Tibial artery (tissue), 4 donors: ENCODE data around the gene OAF.

Source experiments
- DNase-seq, 2 donors: peaks; one replicate each; pipeline ENCODE4 v3.0.0-alpha.2; 2019
- H3K27ac ChIP-seq, 2 donors: fragments of 200-600 bp; sonication (generic) in 1 of 2; 1 replicate in 1 of 2; 2 replicates in 1 of 2; pipeline ENCODE4 v1.5.1; 2018 to 2019; ENCODE audit warnings: mild to moderate bottlenecking in 1 of 2
- H3K27me3 ChIP-seq, 2 donors: fragments of 200-600 bp; sonication (generic) in 1 of 2; one replicate each; pipeline versions ENCODE4 v1.5.1 to v1.6.0; 2016 to 2019
- H3K36me3 ChIP-seq, 3 donors: fragments of 200-600 bp; sonication (generic) in 2 of 3; one replicate each; pipeline ENCODE4 v1.5.1; 2016 to 2019; ENCODE audit warnings: mild to moderate bottlenecking in 2 of 3
- H3K4me1 ChIP-seq, 4 donors: fragments of 200-600 bp; sonication (generic) in 2 of 4; 1 replicate in 3 of 4; 2 replicates in 1 of 4; pipeline ENCODE4 v1.5.1; 2016 to 2019
- H3K4me3 ChIP-seq, 2 donors: fragments of 200-600 bp; sonication (generic) in 1 of 2; 1 replicate in 1 of 2; 2 replicates in 1 of 2; pipeline ENCODE4 v1.5.1; 2018 to 2019; ENCODE audit warnings: mild to moderate bottlenecking in 2 of 2
- H3K9me3 ChIP-seq, 3 donors: fragments of 200-600 bp; sonication (generic) in 1 of 3; one replicate each; pipeline ENCODE4 v1.5.1; 2016 to 2019
- intact Hi-C: fragments of 100-400 bp; cut with DNase I; formaldehyde crosslinking; loops from one replicate; pipeline ENCODE4 v1.15.0; 2023; ENCODE audit warnings: low total_unique reads
- TF ChIP-seq, protein P1 (sequence below), 2 experiments: fragments of 200-600 bp in 1 of 2; fragments of 450-650 bp in 1 of 2; IDR thresholded peaks; one replicate each; pipeline ENCODE4 v1.5.1; 2017 to 2019; ENCODE audit warnings: antibody characterized with exemption in 2 of 2, mild to moderate bottlenecking in 1 of 2, moderate library complexity in 1 of 2

OAF gene

DNA sequence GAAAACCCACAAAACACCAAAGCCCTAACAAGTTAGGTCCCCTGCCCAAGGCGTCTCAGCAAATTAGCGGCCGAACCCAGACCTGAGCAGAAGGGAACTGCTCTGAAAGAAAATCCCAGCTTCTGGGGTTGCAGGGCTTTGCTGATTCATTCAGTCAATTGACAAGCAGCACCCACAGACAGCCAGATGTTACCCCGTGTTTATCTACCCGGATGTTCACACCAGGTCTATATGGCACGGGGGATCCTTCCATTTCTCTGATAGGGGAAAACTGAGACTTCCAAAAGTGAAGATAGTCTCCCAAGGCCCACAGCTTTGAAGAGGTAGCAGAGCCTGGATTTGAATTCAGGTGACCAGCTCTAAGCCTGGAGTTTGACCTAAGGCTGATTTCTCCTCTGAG, 14.0 kb upstream of the OAF start:
- Histone ChIP-seq H3K36me3 (no peaks in the 10 kb centered on the region), H3K27me3 (peaks cover 0 to 33% of the 10 kb centered on the region in 2 donors), H3K4me3 (no peak overlapping the region), H3K27ac (no peak overlapping the region), H3K4me1 (no peaks in the 10 kb centered on the region), H3K9me3 (no peaks in the 10 kb centered on the region)
- intact Hi-C loops, result no loop called here
- DNase-seq, result no peak
- TF ChIP-seq, protein P1, sequence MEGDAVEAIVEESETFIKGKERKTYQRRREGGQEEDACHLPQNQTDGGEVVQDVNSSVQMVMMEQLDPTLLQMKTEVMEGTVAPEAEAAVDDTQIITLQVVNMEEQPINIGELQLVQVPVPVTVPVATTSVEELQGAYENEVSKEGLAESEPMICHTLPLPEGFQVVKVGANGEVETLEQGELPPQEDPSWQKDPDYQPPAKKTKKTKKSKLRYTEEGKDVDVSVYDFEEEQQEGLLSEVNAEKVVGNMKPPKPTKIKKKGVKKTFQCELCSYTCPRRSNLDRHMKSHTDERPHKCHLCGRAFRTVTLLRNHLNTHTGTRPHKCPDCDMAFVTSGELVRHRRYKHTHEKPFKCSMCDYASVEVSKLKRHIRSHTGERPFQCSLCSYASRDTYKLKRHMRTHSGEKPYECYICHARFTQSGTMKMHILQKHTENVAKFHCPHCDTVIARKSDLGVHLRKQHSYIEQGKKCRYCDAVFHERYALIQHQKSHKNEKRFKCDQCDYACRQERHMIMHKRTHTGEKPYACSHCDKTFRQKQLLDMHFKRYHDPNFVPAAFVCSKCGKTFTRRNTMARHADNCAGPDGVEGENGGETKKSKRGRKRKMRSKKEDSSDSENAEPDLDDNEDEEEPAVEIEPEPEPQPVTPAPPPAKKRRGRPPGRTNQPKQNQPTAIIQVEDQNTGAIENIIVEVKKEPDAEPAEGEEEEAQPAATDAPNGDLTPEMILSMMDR (IDR thresholded peaks at IDR 0.05), result no peak

DNA sequence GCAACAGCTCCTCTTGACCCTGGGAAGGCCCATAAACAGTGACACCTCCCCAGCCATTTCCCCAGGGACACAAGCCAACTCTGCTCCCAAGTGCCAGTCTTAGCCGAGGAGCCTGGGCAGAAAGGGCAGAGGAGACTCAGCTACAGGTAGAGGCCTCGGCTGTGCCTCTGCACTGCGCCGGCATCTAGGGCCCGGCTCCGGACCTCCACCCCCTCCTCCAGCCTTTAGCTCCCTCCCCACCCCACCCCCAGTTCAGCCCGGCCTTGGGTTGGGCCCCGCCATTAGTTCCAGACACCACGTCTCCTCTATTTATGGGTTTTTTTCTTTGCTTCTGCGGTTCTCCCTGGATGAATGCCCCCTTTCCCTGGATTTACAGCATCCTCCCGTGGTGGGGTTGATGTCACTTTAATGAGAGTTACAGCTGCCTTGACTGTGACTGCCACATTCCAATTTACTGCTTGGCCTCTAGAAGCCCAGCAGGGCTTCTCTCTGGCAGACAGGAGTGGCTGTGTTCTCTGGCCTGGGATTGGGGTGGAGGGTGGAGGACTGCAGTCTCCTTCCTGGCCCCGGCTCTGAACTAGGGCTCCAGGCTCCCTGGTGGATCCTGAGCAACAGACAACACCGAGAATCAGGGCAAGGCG, 13.5 kb upstream of the OAF start:
- Histone ChIP-seq H3K9me3 (no peaks in the 10 kb centered on the region), H3K36me3 (no peaks in the 10 kb centered on the region), H3K27me3 (peaks cover 0 to 28% of the 10 kb centered on the region in 2 donors), H3K4me1 (no peaks in the 10 kb centered on the region), H3K4me3 (no peak overlapping the region), H3K27ac (no peak overlapping the region)
- DNase-seq, result no peak
- TF ChIP-seq, protein P1 (IDR thresholded peaks at IDR 0.05), result no peak
- intact Hi-C loops, result no loop called here

DNA sequence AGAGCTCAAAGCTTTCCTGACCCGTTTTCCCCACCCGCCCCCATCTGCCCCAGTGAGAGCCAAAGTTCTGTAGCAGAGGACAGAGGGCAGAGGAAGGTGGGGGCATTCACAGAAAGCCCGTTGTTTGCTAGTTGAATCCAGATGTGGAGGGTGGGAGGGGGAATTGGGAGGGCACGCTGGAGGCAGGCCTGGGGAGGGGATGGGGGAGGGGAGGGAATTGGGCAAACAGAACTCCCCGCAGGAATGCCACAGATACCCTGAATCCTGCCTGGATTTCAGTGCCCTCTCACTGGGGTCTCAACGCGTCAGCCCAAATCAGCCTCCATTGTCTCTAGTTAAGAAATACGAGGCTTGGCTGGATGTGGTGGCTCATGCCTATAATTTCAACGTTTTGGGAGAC, 12.9 kb upstream of the OAF start:
- H3K4me3 ChIP-seq, result no peak overlapping the region
- peaks cover 0 to 28% of the 10 kb centered on the region in 2 donors for H3K27me3 ChIP-seq
- DNase-seq, result no peak
- intact Hi-C loops, result no loop called here
- H3K4me1 ChIP-seq, result no peaks in the 10 kb centered on the region
- H3K9me3 ChIP-seq, result no peaks in the 10 kb centered on the region
- no peaks in the 10 kb centered on the region for H3K36me3 ChIP-seq
- TF ChIP-seq, protein P1 (IDR thresholded peaks at IDR 0.05), result no peak
- H3K27ac ChIP-seq, result no peak overlapping the region

DNA sequence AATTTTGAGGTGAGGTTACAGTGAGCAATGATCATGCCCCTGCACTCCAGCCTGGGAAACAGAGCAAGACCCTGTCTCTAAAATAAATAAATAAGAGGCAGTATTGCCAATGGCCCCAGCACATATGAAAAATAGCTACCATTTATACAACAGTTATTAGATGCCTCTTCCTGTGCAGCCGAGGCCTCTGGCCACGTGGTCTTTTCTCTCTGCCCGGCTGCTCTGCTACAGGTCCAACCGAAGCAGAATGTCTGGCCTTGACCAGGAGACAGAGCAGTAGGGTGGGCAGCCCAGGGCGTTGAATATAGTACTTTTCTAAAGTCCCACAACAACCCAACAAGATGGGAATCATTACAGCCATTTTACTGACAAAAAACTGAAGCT, 12.4 kb upstream of the OAF start:
- Histone ChIP-seq H3K27me3 (peaks cover 0 to 28% of the 10 kb centered on the region in 2 donors), H3K36me3 (no peaks in the 10 kb centered on the region), H3K4me1 (no peaks in the 10 kb centered on the region), H3K27ac (no peak overlapping the region), H3K9me3 (no peaks in the 10 kb centered on the region), H3K4me3 (no peak overlapping the region)
- DNase-seq, result no peak
- TF ChIP-seq, protein P1 (IDR thresholded peaks at IDR 0.05), result no peak
- intact Hi-C loops, result no loop called here

DNA sequence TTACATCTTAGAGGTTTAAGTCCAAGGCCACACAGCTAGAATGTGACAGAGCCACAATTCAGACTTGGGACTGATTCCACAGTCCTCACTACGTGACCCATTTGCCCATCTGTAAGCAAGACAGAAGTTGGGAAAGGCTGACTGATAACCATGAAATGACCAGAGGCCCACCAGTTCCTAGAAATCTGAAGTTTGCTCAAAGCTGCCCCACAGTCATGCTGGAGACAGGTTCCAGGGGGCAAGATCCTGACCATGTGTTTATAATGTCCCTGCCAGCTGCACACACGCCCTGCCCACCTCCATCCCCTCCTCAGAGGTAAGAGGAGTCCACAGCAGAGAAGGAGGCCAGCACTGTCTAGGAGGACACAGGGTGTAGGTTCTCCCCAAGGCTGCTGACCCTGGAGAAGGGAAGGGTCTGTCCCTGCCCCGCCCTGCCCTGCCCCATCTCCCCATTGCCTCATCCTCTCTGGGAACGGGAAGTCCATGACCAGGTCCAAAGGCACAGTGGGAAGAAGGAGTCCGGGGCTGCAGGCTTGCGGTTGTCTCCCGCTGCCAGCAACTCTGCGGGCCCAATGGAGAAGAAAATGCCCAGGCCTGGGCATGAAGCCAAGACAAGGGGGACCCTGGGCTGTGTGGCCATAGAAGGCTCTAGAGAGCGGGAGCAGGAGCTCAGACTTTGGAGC, 11.9 kb upstream of the OAF start:
- H3K27ac ChIP-seq, result no peak overlapping the region
- no peak for DNase-seq
- intact Hi-C loops, result no loop called here

More for the DNA sequence above, 11.9 kb upstream of the OAF start:
- peaks cover 0 to 28% of the 10 kb centered on the region in 2 donors for H3K27me3 ChIP-seq
- no peak overlapping the region for H3K4me3 ChIP-seq
- no peaks in the 10 kb centered on the region for H3K9me3 ChIP-seq
- TF ChIP-seq, protein P1 (IDR thresholded peaks at IDR 0.05), result no peak
- H3K36me3 ChIP-seq, result no peaks in the 10 kb centered on the region
- no peaks in the 10 kb centered on the region for H3K4me1 ChIP-seq
